ENCODE results near the gene DYSF.

- TF ChIP-seq CTCF (IDR thresholded peaks at IDR 0.05): no peak
- TF ChIP-seq POLR2A (IDR thresholded peaks at IDR 0.05): no peak
Measured at GRCh38 chr2:71683666-71684065, 230.3 kb downstream of the DYSF start.

Measured in lower leg skin (tissue), 3 donors.